Common myeloid progenitor, CD34-positive (primary cell): ENCODE results near the gene ANKRD11.

Source experiments
- CTCF ChIA-PET: fragments of 350-600 bp; sonication (Branson Sonifier 250); formaldehyde crosslinking; loops from one replicate; lab custom pipeline; 2021; ENCODE audit warnings: antibody characterized with exemption; lab: Charles Lee
- POLR2A ChIA-PET: fragments of 350-600 bp; sonication (Branson Sonifier 250); formaldehyde crosslinking; loops from one replicate; lab custom pipeline; 2021; ENCODE audit warnings: antibody characterized with exemption; lab: Charles Lee
- DNase-seq, 3 donors: peaks; one replicate each; pipeline versions ENCODE4 v3.0.0 to v3.0.0-alpha.2; 2013
- H3K27ac ChIP-seq, 2 experiments: 1 replicate in 1 of 2; 2 replicates in 1 of 2; pipeline ENCODE4 v1.7.0; 2013; ENCODE audit warnings: inconsistent platforms in 2 of 2, low read length in 2 of 2, mild to moderate bottlenecking in 2 of 2, low read depth in 1 of 2, moderate library complexity in 1 of 2; ENCODE audit not compliant: severe bottlenecking in 2 of 2, insufficient read depth in 1 of 2, poor library complexity in 1 of 2
- H3K27me3 ChIP-seq, 5 experiments: replicated peaks in 2 of 5; 1 replicate in 3 of 5; 2 replicates in 2 of 5; pipeline versions ENCODE4 v1.6.1 to v1.7.0; 2013; ENCODE audit warnings: low read length in 4 of 5, mild to moderate bottlenecking in 2 of 5, moderate library complexity in 2 of 5, inconsistent platforms in 1 of 5; ENCODE audit not compliant: insufficient read depth in 5 of 5, control insufficient read depth in 4 of 5
- H3K36me3 ChIP-seq, 4 experiments: 1 replicate in 2 of 4; 2 replicates in 2 of 4; pipeline versions ENCODE4 v1.6.1 to v1.7.0; 2013; ENCODE audit warnings: low read length in 3 of 4, control low read depth in 1 of 4, mild to moderate bottlenecking in 1 of 4; ENCODE audit not compliant: control insufficient read depth in 4 of 4, insufficient read depth in 4 of 4
- H3K4me1 ChIP-seq, 4 experiments: 1 replicate in 3 of 4; 2 replicates in 1 of 4; pipeline versions ENCODE4 v1.6.1 to v1.7.1; 2013; ENCODE audit warnings: low read length in 3 of 4, mild to moderate bottlenecking in 3 of 4, control low read depth in 1 of 4, inconsistent platforms in 1 of 4, moderate library complexity in 1 of 4; ENCODE audit not compliant: control insufficient read depth in 4 of 4, insufficient read depth in 4 of 4; ENCODE audit errors: control extremely low read depth in 1 of 4
- H3K4me3 ChIP-seq, 7 experiments: 1 replicate in 4 of 7; 2 replicates in 3 of 7; pipeline versions ENCODE4 v1.5.1 to v1.7.0; 2013; ENCODE audit warnings: mild to moderate bottlenecking in 7 of 7, low read length in 6 of 7, moderate library complexity in 6 of 7, inconsistent platforms in 2 of 7, low read depth in 2 of 7, control low read depth in 1 of 7; ENCODE audit not compliant: insufficient read depth in 4 of 7, control insufficient read depth in 1 of 7; ENCODE audit errors: extremely low read depth in 1 of 7
- H3K9me3 ChIP-seq, 5 experiments: 1 replicate in 4 of 5; 2 replicates in 1 of 5; pipeline versions ENCODE4 v1.6.1 to v1.7.1; 2013; ENCODE audit warnings: low read length in 4 of 5, mild to moderate bottlenecking in 2 of 5, inconsistent platforms in 1 of 5, low read depth in 1 of 5, moderate library complexity in 1 of 5; ENCODE audit not compliant: control insufficient read depth in 4 of 5, insufficient read depth in 2 of 5; ENCODE audit errors: control extremely low read depth in 1 of 5
- WGBS: methylation state at CpG from one replicate; pipeline ENCODE4 v1.1.5; 2013; ENCODE audit not compliant: insufficient coverage; 5-methylcytosine and 5-hydroxymethylcytosine counted together

Gene ANKRD11

DNA sequence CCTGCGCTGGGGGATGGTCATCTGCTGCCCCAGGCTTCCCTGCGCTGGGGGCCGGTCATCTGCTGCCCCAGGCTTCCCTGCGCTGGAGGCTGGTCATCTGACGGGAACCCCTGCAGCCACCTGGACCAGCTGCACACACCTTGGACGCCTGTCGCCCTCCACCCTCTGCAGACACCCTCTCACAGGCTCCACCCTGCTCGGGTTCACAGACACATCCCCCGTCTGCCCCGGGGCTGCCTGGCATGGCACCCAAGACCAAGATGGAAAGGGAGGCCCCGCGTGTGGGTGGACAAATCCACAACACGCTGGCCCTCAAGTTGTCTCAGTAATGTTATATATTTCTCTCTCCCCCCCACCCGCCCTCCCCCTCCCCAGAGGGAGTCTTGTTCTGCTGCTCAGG is 89.6 kb downstream of the ANKRD11 start:
- no peak overlapping the region for H3K4me3 ChIP-seq
- POLR2A ChIA-PET: no interaction called here
- DNase-seq: no peak
- H3K36me3 ChIP-seq: peaks cover 2 to 10% (median 4%) of the 10 kb centered on the region in 4 experiments
- CTCF ChIA-PET: interaction anchor here (1.6 to 2.1 kb wide), 2 partner anchors 19 to 129 kb away, joined by 3 to 5 read pairs; no protein-coding TSS in a partner anchor
- WGBS: 94% methylated on average over 11 of the region's 14 CpGs
- H3K27ac ChIP-seq: no peak overlapping the region
- H3K4me1 ChIP-seq: peaks cover 4 to 29% (median 25%) of the 10 kb centered on the region in 4 experiments
- H3K9me3 ChIP-seq: no peaks in the 10 kb centered on the region
- H3K27me3 ChIP-seq: no peaks in the 10 kb centered on the region

DNA sequence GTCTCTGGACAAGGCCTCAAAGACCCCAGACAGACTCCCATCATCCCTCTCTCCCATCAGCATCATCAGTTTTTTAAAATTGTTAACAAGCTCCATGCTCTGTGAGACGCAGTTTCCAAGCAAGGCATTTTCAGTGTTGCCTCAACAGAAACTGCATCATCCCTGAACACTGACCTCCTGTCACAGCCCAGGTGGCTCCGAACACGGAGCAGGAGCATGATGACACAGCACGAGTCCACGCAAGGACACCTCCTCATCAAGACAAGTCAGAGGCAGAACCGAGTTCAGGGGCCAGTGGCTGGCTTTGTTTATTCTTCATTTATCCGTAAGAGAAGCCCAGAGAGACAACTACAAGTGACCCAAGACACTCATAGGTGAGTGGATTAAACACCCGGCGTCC is 91.4 kb downstream of the ANKRD11 start:
- 98% methylated on average over 8 of the region's 9 CpGs for WGBS
- ChIA-PET CTCF (interaction anchor here (2.1 kb wide), 1 partner anchor 11 kb away, joined by 8 read pairs; no protein-coding TSS in a partner anchor), POLR2A (no interaction called here)
- DNase-seq: no peak
- no peak overlapping the region for H3K27ac ChIP-seq
- H3K4me3 ChIP-seq: no peak overlapping the region
- peaks cover 2 to 12% (median 6%) of the 10 kb centered on the region in 4 experiments for H3K36me3 ChIP-seq
- H3K27me3 ChIP-seq: no peaks in the 10 kb centered on the region
- no peaks in the 10 kb centered on the region for H3K9me3 ChIP-seq
- peaks cover 0 to 15% (median 14%) of the 10 kb centered on the region in 4 experiments for H3K4me1 ChIP-seq

DNA sequence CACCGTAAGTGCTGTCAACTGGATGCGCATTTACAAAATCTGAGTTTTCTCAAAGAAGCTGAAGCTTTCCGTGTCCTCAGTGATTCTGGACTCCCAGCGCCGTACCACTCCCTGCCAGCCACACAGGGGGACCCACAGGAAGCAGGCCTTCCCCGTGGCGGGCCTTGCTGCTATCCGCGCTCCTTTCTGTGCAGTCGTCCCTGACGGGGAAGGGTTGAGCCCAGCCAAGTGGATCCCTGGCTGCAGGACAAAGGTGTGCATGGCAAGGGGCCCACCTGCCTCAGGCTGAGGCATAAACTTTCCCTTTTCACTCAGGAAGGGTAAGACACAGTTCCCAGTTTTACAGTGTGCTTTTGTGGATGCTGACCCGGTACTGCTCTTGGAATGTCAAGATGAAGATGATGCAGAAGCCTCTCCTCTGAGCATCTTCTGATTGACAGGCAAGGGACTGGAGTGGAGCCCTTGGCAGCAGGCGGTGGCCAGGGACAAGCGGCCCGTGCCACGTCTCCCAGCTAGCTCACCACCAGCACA is 93.0 kb downstream of the ANKRD11 start:
- 85% methylated on average over 9 of the region's 16 CpGs for WGBS
- DNase-seq: no peak
- H3K9me3 ChIP-seq: no peaks in the 10 kb centered on the region
- peaks cover 2 to 16% (median 6%) of the 10 kb centered on the region in 4 experiments for H3K36me3 ChIP-seq
- POLR2A ChIA-PET: interaction anchor here (0.5 kb wide), 1 partner anchor 39 kb away, joined by 3 read pairs; no protein-coding TSS in a partner anchor
- H3K4me1 ChIP-seq: peaks cover 0 to 11% (median 9%) of the 10 kb centered on the region in 4 experiments
- CTCF ChIA-PET: interaction anchor here (2.1 kb wide), 1 partner anchor 12 kb away, joined by 8 read pairs; no protein-coding TSS in a partner anchor
- H3K27ac ChIP-seq: no peak overlapping the region
- no peak overlapping the region for H3K4me3 ChIP-seq
- H3K27me3 ChIP-seq: no peaks in the 10 kb centered on the region

DNA sequence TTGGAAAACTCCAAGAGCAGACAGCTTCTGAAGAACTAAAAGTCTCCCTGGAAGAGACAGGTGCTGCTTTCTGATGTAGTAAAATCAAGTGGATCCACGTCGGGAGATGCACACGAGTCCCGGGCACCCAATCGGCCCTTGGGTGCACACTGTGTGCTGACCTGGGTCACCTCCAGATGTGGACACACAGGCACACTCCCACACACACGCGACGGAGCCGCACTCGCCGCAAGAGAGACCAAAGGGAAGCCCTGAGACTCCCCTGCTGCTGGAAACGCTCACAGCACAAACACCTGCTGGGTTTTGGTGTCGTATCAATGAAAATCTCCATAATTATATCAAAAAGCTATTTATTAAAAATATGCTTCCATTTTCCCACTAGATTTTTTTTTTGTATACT is 94.2 kb downstream of the ANKRD11 start:
- Histone ChIP-seq H3K9me3 (no peaks in the 10 kb centered on the region), H3K4me3 (no peak overlapping the region), H3K27ac (no peak overlapping the region), H3K36me3 (peaks cover 0 to 16% (median 6%) of the 10 kb centered on the region in 4 experiments), H3K27me3 (no peaks in the 10 kb centered on the region), H3K4me1 (peaks cover 0 to 11% (median 9%) of the 10 kb centered on the region in 4 experiments)
- whole genome bisulfite sequencing: 95% methylated on average over 9 of the region's 13 CpGs
- DNase-seq: no peak
- CTCF ChIA-PET: no interaction called here
- POLR2A ChIA-PET: interaction anchor here (0.6 to 0.7 kb wide), 2 partner anchors 14 to 51 kb away, joined by 3 to 5 read pairs; no protein-coding TSS in a partner anchor

DNA sequence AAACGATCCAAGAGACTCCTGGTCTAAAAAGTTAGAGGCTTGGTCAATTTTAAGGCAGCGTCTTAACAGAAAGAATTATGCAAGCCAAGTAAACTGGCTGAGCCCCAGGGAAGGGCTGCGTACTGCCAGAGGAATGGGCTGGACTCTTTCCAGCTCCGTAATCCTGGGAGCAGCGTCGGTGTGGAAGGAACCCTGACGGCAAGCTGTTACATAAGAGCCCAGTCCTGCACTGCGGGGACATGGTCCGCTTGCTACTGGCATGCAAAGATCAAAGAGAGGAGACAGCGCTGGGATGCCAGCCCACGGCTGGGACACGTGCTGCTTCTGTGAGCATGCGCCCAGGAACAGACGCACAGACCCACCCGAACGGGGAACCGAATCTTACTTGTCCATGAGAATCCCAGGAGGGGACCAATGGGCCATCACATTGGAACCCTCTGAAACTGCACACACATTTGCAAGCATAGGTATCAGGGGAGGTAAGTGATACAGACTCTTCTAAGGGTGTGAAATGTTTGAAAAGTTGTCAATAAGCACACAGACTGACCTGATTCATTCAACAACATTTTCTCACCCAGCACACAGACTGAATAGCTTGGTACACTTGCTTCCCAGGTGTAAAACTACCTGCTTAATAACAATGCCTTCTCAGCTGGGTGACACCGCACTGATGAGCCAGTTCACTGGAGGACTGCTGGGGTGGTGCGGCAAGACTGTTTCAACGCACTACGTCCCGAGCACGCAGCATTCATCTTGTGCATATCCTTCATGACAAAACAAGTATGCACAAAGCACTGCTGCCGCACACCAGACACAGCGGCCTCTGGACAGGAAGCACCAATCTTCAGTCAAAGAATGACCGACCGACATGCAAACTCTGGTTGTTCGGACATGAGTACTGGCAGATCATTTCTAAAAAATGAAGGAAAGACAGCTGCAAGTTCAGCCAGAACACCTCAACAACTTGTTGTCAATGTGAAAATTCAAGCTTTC is 94.9 kb downstream of the ANKRD11 start:
- Histone ChIP-seq H3K36me3 (peaks cover 0 to 16% (median 7%) of the 10 kb centered on the region in 4 experiments), H3K4me3 (no peak overlapping the region), H3K27ac (no peak overlapping the region), H3K4me1 (peaks cover 0 to 11% (median 9%) of the 10 kb centered on the region in 4 experiments), H3K27me3 (no peaks in the 10 kb centered on the region), H3K9me3 (no peaks in the 10 kb centered on the region)
- 98% methylated on average over 25 of the region's 28 CpGs for WGBS
- DNase-seq: no peak
- POLR2A ChIA-PET: interaction anchor here (0.6 to 0.7 kb wide), 2 partner anchors 15 to 52 kb away, joined by 3 to 5 read pairs; no protein-coding TSS in a partner anchor
- CTCF ChIA-PET: interaction anchor here (1.6 kb wide), 1 partner anchor 8 kb away, joined by 5 read pairs; no protein-coding TSS in a partner anchor

DNA sequence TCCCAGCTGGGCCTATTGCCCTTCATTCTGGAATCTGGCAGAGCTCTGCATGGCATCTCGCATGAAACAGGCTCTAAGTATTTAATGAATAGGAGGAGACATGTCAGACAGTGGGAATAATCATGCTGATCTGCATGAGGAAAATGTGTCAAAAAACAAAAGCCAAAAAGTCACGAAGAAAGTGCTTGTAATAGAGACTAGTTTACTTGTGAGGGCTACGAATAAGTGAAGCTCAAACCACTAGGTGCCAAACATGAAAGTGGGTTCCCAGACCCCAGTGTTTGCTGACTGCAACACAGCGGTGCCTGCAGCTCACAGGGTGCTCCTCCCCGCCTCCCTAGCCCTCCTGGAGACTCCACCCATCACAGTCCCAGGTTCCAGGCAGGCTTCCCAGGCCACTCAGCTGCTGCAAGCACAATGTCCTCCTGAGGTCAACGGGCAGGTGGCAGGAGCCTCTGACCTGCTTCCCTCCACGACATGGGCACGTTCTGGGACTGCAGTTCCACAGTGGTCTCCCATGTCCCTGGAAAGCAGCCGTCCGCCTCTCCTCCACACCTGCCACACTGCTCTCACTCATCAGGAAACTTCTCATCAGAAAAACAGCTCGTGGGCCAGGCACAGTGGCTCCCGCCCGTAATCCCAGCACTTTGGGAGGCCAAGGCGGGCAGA is 96.5 kb downstream of the ANKRD11 start:
- ChIA-PET POLR2A (interaction anchor here (1.0 kb wide), 1 partner anchor 9 kb away, joined by 4 read pairs; no protein-coding TSS in a partner anchor), CTCF (interaction anchor here (0.6 to 1.6 kb wide), 2 partner anchors 9 to 44 kb away, joined by 3 to 5 read pairs; no protein-coding TSS in a partner anchor)
- no peaks in the 10 kb centered on the region for H3K27me3 ChIP-seq

More for the DNA sequence above, 96.5 kb downstream of the ANKRD11 start:
- DNase-seq: no peak
- H3K9me3 ChIP-seq: no peaks in the 10 kb centered on the region
- no peak overlapping the region for H3K4me3 ChIP-seq
- H3K4me1 ChIP-seq: peaks cover 0 to 11% (median 9%) of the 10 kb centered on the region in 4 experiments
- WGBS: 86% methylated on average over 13 of the region's 14 CpGs
- H3K36me3 ChIP-seq: peaks cover 0 to 15% (median 8%) of the 10 kb centered on the region in 4 experiments
- no peak overlapping the region for H3K27ac ChIP-seq
